GM13976 (cell line): Measurements from ENCODE around the gene MAML2.

Experiments
- DNase-seq: peaks from one replicate; pipeline ENCODE4 v3.0.0; 2012; ENCODE audit warnings: low spot score
- in situ Hi-C: fragments of 300-500 bp; cut with MboI; formaldehyde crosslinking; loops from one replicate; pipeline ENCODE4 v1.12.0; 2022; ENCODE audit warnings: low sequenced_read_pairs, mixed read lengths, inconsistent platforms; ENCODE audit not compliant: unreplicated experiment
- TF ChIP-seq, protein P1 (sequence below): IDR thresholded peaks from 2 replicates; pipeline ENCODE4 v1.5.1; 2012; ENCODE audit warnings: borderline replicate concordance, mild to moderate bottlenecking; ENCODE audit not compliant: insufficient read depth; ENCODE audit errors: extremely low read depth, missing control alignments, control extremely low read depth

The MAML2 gene

DNA sequence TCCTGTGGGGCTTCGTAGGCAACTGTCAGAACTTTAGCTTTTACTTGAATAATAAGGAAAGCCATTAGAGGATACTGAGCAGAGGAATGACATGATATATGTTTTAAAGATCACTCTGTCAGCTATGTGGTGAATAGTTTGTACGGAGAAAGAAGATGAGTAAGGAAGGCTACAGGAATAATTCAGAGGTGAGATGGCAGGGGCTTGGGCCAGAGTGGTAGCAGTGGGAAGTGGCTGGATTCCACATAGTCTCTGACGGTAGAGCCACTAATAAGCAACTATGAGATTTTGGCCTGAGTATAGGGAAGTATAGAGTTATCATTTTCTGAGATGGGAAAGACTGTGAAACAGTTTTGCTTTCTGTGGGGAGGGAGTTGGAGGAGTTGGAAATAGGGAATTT is 325.1 kb downstream of the MAML2 start:
- TF ChIP-seq, protein P1, sequence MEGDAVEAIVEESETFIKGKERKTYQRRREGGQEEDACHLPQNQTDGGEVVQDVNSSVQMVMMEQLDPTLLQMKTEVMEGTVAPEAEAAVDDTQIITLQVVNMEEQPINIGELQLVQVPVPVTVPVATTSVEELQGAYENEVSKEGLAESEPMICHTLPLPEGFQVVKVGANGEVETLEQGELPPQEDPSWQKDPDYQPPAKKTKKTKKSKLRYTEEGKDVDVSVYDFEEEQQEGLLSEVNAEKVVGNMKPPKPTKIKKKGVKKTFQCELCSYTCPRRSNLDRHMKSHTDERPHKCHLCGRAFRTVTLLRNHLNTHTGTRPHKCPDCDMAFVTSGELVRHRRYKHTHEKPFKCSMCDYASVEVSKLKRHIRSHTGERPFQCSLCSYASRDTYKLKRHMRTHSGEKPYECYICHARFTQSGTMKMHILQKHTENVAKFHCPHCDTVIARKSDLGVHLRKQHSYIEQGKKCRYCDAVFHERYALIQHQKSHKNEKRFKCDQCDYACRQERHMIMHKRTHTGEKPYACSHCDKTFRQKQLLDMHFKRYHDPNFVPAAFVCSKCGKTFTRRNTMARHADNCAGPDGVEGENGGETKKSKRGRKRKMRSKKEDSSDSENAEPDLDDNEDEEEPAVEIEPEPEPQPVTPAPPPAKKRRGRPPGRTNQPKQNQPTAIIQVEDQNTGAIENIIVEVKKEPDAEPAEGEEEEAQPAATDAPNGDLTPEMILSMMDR: no peak
- in situ Hi-C loops: no loop called here
- no peak for DNase-seq

DNA sequence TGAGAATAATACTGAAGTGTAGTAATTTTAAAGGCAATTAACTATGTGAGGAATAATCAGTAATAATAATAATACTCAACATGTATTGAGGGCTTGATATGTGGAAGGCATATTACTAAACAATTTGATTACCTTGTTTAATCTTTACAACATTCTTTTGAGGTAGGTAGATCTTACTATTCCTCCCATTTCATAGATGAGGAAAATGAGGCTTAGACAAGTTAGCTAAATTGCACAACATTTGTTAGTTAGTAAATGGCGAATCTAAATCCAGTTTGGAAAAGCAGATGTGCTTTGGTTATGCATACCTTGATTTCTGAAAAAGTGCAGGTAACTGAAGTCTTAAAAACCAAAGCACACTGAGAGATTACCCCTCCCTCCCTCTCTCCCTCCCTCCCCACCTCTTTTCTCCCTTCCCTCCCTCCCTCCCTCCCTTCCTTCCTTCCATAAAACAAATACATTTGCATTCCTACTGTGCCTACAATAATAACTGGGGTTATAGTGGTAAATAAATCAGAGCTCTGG is 326.0 kb downstream of the MAML2 start:
- in situ Hi-C loops: no loop called here
- TF ChIP-seq, protein P1: no peak
- no peak for DNase-seq

DNA sequence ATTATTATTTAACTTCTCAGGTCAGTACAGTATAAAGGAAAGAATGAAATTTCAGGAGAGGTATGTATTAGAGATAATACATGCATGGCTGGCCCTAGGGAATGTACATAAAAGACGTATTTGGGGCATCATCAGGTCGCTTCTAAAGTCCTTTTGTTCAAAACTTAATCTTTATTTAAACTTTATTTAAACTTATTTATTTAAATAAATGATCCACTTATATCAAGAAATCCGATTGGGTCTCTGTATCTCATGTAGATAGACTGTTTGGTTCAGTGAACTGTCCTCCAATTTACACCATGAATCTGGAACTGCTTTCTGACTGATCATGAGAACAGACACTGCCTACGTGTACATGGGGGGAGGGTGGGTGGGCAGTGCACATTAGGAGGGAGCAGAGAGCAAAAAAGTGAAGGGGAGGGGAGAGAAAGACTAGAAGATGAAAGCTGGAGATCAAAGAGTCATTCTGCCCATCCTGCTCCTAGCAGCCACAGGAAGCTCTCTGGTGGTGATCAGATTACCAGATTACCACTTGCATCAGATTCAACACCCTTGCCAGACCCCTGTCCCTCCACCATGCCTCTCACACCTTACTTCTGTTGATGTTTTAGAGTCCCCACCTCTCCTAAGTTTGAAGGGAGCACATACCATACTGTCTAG is 327.0 kb downstream of the MAML2 start:
- TF ChIP-seq, protein P1: no peak
- DNase-seq: no peak
- in situ Hi-C loops: no loop called here

DNA sequence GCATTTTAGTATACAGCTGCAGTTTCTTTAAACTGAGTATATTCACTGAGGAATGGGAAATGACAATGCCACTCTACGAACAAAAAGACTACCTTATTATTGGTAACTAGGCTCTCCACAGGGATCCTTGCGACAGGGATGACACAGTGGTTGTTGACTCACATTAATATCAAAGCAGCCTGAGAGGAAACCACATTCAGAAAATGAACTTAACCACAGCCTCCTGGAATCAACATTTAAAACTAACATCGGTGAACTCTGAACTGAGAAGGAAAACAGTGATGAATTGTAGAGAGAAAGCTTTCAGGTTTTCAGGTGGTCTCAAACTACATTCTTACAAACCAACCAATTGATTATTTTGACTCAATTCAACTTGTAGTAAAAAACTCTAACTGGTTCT is 328.8 kb downstream of the MAML2 start:
- TF ChIP-seq, protein P1: no peak
- in situ Hi-C loops: no loop called here
- DNase-seq: no peak

DNA sequence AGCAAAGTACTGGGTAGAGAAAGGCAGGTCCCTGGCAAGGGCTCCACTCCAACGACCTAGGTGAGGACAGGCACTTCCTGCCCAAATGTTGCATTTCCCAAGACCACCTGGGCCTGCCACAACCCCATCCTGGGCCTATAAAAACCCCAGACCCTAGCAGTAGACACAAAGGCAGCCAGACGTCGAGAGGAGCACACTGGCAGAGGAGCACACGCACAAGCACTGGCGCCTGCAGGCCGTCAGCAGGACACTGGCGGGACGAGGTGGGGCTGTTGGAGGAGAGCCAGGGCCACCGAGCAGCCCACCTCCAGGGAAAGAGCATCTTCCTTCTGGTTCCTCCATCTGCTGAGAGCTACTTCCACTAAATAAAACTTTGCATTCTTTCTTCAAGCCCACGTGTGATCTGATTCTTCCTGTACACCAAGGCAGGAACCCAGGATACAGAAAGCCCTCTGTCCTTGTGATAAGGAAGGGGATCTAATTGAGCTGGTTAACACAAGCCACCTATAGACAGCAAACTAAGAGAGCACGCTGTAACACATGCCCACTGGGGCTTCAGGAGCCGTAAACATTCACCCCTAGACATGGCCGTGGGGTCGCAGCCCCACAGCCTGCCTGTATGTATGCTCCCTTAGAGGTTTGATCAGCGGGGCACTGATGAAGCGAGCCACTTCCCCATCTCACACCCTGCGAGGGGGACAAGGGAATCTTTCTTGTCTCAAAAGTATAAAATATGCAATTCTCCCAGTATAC is 329.4 kb downstream of the MAML2 start:
- TF ChIP-seq, protein P1: no peak
- in situ Hi-C loops: no loop called here
- DNase-seq: no peak

DNA sequence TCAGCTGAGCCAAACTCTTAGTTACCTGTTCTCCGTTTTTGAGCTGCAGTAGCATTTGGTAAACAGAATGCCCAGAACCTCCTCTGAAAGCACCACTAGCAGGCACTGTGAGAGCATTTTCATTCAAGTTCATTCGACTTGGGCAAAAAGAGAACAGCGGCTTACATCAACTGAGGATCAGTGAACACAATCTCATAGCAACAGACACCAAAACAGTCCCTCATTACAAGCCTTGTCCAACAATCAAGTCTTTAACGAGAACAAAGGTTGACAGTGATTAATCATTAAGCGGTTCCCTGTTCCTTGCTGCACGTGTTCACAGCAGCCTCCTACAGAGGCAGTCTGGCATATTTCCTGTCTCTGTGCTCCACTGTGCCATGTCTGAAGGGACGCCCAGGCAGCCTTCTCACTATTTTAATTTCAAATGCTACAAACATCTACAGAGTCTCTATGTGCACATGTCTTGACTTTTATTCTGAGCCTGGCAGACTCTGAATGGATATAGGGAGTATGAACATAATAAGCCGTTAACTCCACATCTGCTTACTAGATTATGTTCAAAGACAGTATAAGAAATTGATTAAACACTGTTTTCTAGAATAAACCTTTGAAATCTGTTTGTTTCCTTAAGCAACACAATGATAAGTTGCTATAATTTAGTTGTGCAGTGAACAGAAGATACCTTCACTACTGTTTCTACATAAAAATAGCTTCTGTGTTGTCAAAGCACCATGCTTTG is 330.7 kb downstream of the MAML2 start:
- TF ChIP-seq, protein P1: peak; percentile 49
- peak; percentile 58 for DNase-seq
- in situ Hi-C loops: no loop called here
